Posterior cingulate gyrus (tissue), 11 donors: ENCODE data around the gene FAHD2A.
"Not testable (repeated sequence)": the region's sequence is repeated elsewhere in the genome, so short reads cannot be mapped to it uniquely, and the experiment has no call there.

ENCODE experiments used
- DNase-seq, 10 donors: peaks; one replicate each; pipeline versions ENCODE4 v3.0.0 to v3.0.0-alpha.2; 2020 to 2021; ENCODE audit warnings: mixed read lengths in 3 of 10
- intact Hi-C: fragments of 100-400 bp; cut with DNase I; formaldehyde crosslinking; loops from one replicate; pipeline ENCODE4 v1.15.1; 2023

The FAHD2A gene

DNA sequence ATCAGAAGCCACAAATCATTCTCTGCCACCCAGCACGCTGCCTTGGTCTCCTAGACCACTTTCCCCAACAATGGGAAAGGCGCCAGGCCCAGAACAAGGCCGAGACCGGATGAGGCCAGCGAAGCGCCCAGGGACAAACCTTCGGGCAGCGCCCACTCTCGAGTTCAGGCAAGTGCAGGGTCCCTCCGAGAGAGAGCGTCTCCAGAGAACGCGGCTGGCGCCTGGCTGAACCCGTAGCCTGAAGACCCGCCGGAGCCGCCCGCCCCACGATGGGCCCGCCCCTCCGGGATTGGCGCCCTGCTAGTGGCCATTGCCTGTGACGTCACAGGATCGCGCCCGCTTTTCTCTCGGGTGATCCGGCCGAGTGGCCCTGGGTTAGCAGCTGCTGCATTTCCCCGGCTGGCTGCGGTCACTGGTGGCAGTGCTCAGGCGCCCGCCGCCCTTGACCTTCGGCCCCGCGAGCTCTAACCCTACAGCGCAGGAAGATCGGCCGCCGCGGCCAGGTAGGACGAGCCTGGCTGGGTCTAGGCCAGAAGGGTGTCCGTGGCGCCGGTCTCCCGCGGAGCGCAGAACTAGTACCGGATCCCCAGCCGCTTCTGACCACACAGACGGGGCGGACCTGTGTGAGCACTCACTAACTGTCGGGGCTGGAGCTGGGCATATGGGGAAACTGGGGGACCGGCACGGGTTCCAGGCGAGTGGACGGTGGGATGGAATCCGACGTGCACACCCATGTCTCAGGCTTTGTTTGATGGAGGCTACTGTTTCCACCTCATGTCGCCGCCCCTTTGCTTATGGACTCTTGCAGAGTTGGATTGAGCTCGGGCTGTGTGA, at the start of gene FAHD2A:
TSS of gene FAHD2A (plus strand) at position 339 of the 834 bp plus-strand sequence. CDS start 2,851 bp downstream, outside the sequence.
- intact Hi-C loops: loop anchor here (5.0 kb wide), 1 partner anchor 55 kb away; no protein-coding TSS in a partner anchor

DNA sequence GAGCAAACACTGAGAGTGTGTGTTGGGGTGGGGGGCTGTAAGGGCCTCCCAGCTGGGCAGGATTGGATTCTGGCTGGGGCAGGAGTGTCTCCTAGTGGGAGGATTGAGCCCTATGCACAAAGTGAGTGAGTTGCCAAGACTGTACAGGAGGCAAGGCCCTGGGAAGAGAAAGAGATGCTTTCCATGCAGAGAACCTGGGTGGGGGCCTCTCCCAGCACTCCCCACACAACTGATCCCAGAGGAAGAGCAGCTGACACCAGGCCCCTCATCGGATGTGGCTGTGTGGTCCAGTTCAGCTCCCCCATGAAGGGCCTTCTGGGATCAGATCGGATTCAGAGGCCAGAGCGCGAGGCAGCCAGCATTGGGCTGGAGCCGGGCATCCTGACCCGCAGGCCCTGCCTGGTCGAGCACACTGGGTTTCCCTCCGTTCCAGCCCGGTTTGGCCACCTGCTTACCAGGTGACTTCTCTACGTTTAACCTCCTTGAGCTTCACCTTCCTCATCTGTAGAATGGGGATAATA, 49.4 kb upstream of the FAHD2A start:
- peak in 2 of 10 donors; percentile 65 to 73 for DNase-seq
- intact Hi-C loops: no loop called here

More for the DNA sequence above, at the start of gene FAHD2A:
- peak; percentile 94 to 100 (median 98) for DNase-seq

GRCh38 chr2:95353613-95354468, 48.7 kb upstream of the FAHD2A start:
- peak in 2 of 10 donors; percentile 70 to 80 for DNase-seq
- intact Hi-C loops: no loop called here

DNA sequence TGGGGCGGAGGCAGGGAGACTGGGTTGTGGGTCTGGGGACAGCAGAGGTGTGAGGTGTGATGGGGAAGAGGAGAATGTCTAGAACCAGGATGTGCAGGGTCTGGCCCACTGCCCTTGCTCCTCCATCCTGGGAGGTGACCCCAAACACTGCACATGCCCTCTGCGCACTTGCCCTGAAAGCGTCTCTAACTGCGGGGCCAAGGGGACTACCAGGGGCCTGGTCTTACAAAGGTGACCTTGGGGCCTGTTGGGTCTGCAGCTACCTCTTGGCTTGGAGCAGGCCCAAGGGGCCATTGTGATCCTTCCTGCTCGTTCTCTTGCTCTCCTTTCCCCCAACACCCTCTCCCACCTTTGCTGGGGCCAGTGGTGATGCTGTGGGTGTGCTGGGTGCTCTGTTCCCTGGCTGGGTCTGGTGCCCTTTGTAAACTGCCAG, 48.0 kb upstream of the FAHD2A start:
- peak in 2 of 10 donors; percentile 49 to 67 for DNase-seq
- intact Hi-C loops: no loop called here

DNA sequence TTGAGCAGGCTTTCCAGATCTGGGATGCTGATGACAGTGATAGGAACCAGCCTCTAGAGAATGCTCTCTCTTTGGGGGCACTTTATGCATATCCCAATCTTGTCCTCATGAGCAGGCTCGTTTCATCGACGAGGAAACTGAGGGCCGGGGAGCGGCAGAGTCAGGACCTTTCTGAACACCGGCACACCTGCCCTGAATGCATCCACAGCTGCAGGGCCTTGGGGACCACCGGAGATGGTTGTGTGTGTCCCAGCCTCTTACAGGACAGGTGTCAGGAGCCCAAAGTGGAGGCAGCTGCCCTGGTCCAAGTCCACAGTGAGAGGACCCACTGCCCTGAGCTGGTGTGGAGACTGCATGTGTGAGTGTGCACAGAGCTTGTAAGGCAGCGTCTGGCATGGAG, 47.6 kb upstream of the FAHD2A start:
- intact Hi-C loops: no loop called here
- DNase-seq: peak in 2 of 10 donors; percentile 30 to 77

DNA sequence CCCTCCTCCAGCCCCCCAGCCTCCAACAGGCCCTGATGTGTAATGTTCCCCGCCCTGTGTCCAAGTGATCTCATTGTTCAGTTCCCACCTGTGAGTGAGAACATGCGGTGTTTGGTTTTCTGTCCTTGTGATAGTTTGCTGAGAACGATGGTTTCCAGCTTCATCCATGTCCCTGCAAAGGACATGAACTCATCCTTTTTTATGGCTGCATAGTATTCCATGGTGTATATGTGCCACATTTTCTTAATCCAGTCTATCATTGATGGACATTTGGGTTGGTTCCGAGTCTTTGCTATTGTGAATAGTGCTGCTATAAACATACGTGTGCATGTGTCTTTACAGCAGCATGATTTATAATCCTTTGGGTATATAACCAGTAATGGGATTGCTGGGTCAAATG, 47.0 kb upstream of the FAHD2A start:
- intact Hi-C loops: not testable (repeated sequence)
- peak in 1 of 10 donors; percentile 58 for DNase-seq

- peak in 2 of 10 donors; percentile 49 to 64 for DNase-seq
- intact Hi-C loops: no loop called here
These were observed 45.4 kb upstream of the FAHD2A start for GRCh38 chr2:95356821-95357700.

DNA sequence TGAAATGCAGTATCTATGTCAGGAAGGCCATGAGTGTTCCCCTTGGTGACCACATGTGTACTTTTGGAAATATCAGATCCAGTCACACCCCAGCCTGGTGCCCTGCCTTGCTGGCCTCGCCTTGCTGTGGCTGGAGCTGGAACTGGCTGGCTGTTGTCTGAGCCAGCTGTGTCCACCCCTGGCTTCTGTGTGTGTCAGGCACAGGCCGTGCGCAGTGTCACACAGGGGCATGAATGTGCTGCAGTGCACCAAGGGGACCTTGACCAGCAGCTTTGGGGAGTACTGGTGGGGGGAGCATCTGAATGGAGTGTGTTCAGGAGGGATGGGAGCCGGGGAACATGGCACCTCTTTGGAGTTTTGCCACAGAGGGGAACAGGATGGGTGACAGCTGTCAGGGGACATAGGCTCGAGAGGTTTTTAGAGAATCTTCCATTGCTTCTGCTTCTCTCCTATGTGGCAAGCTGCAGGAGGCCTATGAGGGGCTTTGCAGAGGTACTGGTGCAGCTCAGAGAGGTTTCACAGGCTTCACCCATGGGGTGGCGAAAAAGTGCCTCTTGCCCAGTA, 44.7 kb upstream of the FAHD2A start:
- DNase-seq: peak in 2 of 10 donors; percentile 54 to 66
- intact Hi-C loops: no loop called here

- no peak for DNase-seq
- intact Hi-C loops: no loop called here
These were observed 43.5 kb upstream of the FAHD2A start for GRCh38 chr2:95359031-95359430.

DNA sequence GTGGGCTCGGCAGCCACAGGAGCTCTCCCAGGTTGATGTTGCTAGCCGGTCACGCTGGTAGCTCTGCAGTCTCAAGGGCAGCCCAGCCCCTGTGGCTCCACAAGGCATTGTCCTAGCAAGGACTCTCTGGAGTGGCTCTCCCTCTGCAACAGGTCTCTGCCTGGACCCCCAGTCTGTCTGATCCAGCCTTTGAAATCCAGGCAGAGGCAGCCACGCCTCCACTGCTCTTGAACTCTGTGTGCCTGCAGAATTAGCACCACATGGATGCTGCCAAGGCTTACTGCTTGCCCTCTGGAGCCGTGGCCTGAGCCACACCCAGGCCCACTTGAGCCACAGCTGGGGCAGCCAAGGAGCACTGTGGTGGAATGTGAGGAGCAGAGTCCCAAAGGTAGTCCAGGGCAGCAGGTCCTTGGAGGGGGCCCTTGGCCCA, 43.0 kb upstream of the FAHD2A start:
- intact Hi-C loops: no loop called here
- peak in 2 of 10 donors; percentile 43 to 70 for DNase-seq

- intact Hi-C loops: no loop called here
- peak in 3 of 10 donors; percentile 1 to 52 (median 26) for DNase-seq
These were observed 41.1 kb upstream of the FAHD2A start for GRCh38 chr2:95361216-95361980.

DNA sequence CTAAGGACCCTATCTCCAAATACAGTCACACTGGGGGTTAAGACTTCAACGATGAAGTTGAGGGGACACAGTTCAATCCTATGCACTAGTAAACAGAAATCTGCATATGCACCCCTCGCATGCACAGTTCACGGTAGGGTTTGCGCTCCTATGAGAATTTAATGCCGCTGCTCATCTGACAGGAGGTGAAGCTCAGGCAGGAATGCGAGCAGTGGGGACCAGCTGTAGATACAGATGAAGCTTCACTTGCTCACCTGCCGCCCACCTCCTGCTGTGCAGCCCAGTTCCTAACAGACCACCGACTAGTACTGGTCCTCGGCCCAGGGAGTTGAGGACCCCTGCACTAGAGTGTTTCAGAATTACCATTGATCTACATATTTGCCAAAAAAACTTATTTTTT, 40.0 kb upstream of the FAHD2A start:
- peak in 3 of 10 donors; percentile 15 to 51 (median 35) for DNase-seq
- intact Hi-C loops: no loop called here

DNA sequence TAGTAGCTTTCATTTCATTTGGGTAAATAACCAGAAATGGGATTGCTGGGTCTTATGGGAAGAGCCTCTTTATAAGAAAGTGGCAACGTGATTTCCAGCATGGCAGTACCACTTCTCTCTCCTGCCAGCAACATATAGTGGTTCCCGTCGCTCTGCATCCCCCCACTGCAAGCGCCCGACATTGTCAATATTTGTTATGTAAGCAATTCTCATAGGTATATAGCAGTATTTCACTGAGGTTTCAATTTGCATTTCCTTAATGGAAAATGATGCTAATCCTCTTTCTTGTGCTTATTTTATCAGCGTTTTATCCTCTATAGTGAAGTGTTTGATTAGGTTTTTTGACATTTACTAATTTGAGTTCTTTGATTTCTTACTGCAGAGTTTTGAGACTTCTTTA, 36.0 kb upstream of the FAHD2A start:
- intact Hi-C loops: no loop called here
- peak in 1 of 10 donors; percentile 2 for DNase-seq

DNA sequence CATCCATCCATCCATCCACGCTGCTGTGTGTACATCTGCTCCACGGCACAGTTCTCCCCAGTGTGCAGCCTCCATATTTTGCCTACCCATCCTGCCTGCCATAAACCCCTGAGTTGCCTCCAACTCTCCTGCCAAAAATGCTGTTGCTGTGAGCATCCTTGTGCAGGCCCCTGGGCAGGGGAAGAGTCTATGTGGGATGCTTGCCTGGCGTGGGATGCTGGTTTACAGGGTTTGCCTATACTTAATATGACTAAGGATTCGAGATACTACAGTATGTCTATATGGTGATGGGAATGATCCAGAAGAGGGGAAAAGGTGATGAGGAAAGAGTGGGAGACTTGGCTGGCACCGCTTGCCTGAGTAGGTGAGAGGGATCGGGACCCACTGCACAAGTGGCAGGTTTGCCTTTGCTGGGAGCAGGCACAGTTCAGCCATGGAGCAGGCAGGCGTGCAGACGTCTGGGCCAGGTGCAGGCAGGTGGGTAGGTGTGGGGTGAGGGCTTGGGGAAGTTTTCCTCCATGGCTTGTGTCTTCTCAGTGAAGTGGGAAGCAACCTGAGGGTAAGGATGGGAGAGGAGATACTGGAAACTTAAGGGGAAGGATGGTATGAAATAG, 30.2 kb upstream of the FAHD2A start:
- peak in 2 of 10 donors; percentile 65 to 69 for DNase-seq
- intact Hi-C loops: no loop called here

DNA sequence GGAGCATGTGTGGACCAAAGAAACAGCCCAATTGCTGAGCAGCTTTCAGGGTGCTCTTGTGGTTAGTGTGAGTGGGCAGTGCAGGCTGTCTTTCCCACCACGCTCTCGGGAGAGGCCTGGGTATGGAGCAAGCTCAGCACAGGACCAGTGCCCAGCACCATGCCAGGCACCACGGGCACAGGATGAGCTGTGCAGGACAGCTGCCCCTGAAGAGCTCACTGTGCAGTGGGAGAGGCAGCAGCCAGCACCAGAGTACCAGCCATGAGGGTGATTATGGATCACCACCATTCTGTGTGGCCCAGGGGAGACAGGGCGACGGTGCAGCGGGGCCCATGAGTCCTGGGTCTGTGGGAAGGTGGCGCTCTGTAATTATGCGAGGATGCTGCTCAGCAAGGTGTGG, 29.7 kb upstream of the FAHD2A start:
- intact Hi-C loops: no loop called here
- DNase-seq: peak in 2 of 10 donors; percentile 55 to 75

- intact Hi-C loops: no loop called here
- DNase-seq: peak in 2 of 10 donors; percentile 55 to 75
These were observed 28.5 kb upstream of the FAHD2A start for GRCh38 chr2:95374029-95374428.

DNA sequence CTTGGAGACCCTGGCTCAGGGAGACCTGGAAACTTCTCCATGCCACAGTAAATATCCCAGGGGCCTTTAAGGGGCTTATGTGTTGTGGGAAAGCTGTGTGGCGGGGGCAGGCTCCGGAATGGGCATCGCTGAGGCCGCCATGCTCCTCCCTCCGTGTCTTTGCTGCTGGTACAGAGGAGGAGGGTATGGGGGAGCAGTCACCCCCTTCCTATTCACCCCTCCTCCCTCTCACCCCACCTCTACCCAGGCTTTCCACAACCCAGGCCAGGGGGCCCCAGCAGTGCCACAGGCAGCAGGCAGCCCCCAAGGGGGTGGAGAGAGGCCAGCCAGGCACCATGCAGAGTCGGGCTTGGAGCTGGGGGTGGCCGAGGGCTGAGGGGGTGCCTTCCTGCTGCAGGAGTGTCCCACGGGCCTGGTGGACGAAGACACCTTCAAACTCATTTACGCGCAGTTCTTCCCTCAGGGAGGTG, 28.0 kb upstream of the FAHD2A start:
- DNase-seq: peak in 2 of 10 donors; percentile 41 to 83
- intact Hi-C loops: no loop called here

DNA sequence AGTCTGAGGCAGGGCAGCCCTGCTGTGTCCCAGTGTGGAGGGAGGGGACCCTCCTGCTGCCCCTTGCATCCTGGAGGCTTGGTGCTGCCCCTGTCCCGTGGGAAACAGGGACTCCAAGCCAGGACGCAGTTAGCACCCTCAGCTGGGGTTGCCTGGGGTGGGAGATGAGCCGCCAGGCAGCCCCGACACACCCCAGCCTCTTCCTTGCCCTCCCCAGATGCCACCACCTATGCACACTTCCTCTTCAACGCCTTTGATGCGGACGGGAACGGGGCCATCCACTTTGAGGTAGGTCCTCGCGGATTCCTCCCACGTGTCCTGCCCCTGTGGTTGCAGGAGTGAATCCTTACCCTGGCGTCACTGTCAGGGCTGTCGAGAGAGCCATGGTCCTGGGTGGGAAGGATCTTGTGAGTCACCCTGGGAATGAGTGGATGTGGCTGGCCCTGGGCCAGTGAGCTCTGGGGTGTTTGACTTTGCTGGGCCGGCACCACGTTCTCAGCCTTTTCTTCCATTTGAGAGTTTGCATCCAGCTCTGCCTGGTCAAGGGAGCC, 27.5 kb upstream of the FAHD2A start:
- DNase-seq: peak in 3 of 10 donors; percentile 41 to 86 (median 84)
- intact Hi-C loops: no loop called here
